Nephron progenitor cell (in vitro differentiated cells): Measurements from ENCODE around the gene CCR9.

ENCODE experiments used
- DNase-seq: peaks from one replicate; pipeline ENCODE4 v3.0.0; 2021
- H3K27ac Mint-ChIP-seq: 2 replicates; pipeline ENCODE4 v1.8.0; 2021; ENCODE audit warnings: mild to moderate bottlenecking, moderate library complexity, mixed read lengths
- H3K27me3 Mint-ChIP-seq: 2 replicates; pipeline ENCODE4 v1.8.0; 2021; ENCODE audit warnings: mild to moderate bottlenecking, low read depth, mixed read lengths; ENCODE audit not compliant: poor library complexity
- H3K36me3 Mint-ChIP-seq: 2 replicates; pipeline ENCODE4 v1.8.0; 2021; ENCODE audit warnings: low read depth, mixed read lengths
- H3K4me1 Mint-ChIP-seq: 2 replicates; pipeline ENCODE4 v1.8.0; 2021; ENCODE audit warnings: mixed read lengths
- H3K4me3 Mint-ChIP-seq: 2 replicates; pipeline ENCODE4 v1.8.0; 2021; ENCODE audit warnings: mild to moderate bottlenecking, moderate library complexity, mixed read lengths
- H3K9me3 Mint-ChIP-seq: 2 replicates; pipeline ENCODE4 v1.8.0; 2021; ENCODE audit warnings: mild to moderate bottlenecking, moderate library complexity, mixed read lengths
- TF ChIP-seq, protein P1 (sequence below): fragments of 200-600 bp; sonication (generic); IDR thresholded peaks from 2 replicates; pipeline ENCODE4 v1.5.0; 2021; ENCODE audit warnings: antibody characterized with exemption

Gene CCR9

DNA sequence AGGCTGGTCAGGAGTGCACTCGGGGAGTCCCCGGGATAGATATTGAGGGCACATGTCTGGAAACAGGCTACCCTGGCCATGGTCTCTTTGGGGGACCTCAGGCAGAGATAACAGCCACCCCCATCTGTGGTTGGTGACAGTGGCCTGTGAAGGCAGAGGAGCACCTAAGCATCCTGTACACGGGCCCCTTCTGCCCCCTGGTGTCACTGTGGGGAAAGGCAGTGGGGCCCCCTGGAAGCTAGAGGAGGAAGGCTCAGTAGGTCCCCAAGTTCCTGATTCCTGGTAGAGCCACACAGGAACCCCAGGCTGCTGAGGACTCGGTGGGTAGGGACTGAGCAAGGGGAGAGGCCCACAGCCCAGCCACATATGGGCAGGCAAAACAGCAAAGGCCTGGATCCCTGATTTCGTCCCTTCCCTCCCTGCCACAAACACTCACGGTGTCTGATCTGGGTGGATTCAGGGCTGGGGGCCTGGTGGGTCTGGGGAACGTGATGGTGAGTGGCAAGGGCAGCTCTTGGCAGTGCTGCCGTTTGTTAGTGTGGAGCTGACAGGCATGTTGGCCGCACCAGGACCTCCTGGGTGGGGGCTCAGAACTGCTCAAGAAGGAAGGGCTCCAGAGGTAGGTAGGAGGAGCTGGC, 42.8 kb downstream of the CCR9 start:
- Mint-ChIP-seq H3K4me1 (no peaks in the 10 kb centered on the region), H3K27ac (no peak overlapping the region), H3K9me3 (no peaks in the 10 kb centered on the region), H3K36me3 (peaks cover 80% of the 10 kb centered on the region), H3K4me3 (no peak overlapping the region), H3K27me3 (peaks cover 3% of the 10 kb centered on the region)
- TF ChIP-seq, protein P1, sequence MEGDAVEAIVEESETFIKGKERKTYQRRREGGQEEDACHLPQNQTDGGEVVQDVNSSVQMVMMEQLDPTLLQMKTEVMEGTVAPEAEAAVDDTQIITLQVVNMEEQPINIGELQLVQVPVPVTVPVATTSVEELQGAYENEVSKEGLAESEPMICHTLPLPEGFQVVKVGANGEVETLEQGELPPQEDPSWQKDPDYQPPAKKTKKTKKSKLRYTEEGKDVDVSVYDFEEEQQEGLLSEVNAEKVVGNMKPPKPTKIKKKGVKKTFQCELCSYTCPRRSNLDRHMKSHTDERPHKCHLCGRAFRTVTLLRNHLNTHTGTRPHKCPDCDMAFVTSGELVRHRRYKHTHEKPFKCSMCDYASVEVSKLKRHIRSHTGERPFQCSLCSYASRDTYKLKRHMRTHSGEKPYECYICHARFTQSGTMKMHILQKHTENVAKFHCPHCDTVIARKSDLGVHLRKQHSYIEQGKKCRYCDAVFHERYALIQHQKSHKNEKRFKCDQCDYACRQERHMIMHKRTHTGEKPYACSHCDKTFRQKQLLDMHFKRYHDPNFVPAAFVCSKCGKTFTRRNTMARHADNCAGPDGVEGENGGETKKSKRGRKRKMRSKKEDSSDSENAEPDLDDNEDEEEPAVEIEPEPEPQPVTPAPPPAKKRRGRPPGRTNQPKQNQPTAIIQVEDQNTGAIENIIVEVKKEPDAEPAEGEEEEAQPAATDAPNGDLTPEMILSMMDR, result peak; percentile 75
- DNase-seq, result peak; percentile 64

DNA sequence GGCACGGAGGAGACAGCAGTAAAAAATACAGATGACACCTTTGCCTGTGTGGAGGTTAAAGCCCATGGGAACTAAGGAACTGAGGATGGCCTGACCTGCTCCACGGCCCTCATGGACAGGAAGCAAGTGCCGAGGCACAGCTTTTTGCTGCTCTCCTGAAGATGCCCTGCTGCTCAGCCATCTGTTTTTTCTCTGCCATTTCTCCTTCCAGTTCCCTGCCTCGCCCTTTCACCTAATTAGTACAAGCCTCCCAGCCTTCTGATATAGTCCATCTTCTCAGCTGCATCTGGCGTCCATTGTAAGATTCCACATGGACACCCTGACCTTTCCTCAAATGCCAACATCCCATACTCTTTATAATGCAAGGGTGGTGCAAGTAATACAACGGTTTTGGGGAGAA, 45.2 kb downstream of the CCR9 start:
- H3K9me3 Mint-ChIP-seq, result no peaks in the 10 kb centered on the region
- peaks cover under 1% of the 10 kb centered on the region for H3K27me3 Mint-ChIP-seq
- no peak overlapping the region for H3K27ac Mint-ChIP-seq
- TF ChIP-seq, protein P1, result no peak
- DNase-seq, result no peak
- H3K4me1 Mint-ChIP-seq, result no peaks in the 10 kb centered on the region
- peaks cover 82% of the 10 kb centered on the region for H3K36me3 Mint-ChIP-seq
- no peak overlapping the region for H3K4me3 Mint-ChIP-seq

DNA sequence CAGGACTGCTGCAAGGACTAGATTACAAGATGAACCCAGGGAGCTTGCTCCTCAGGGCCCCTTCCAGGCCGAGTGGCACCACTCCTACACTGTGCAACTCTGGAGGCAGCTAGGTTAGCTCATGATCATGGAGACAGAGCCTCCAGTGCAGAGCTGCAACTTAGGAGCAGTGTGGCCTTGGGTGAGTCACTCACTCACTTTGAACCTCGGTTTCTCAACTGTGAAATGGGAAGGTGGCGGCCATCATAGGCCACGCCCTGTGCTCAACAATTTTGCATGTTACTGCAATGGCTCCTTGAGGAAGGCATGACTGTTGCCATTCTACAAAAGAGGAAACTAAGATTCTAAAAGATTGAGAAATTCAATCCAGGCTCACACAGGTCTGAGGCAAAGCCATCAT, 45.8 kb downstream of the CCR9 start:
- no peaks in the 10 kb centered on the region for H3K27me3 Mint-ChIP-seq
- H3K9me3 Mint-ChIP-seq, result no peaks in the 10 kb centered on the region
- H3K4me3 Mint-ChIP-seq, result no peak overlapping the region
- H3K36me3 Mint-ChIP-seq, result peaks cover 76% of the 10 kb centered on the region
- DNase-seq, result no peak
- no peaks in the 10 kb centered on the region for H3K4me1 Mint-ChIP-seq
- H3K27ac Mint-ChIP-seq, result no peak overlapping the region
- TF ChIP-seq, protein P1, result no peak

DNA sequence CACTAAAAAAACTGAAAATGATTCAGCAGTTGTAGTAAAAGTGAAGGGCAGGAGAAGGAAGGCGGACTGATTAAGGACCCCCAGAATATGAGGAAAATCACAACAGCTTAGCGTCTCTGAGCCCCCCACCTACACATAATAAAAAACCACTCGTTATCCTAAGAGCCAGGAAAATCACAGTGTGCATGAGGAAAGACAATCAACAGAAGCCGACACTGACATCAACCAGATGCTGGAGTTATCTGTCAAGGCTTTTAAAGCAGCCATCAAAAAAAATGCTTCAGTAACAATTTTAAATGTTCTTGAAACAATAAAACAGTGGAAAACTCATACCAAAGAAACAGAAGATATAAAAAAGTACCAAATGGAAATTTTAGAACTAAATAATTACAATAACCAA, 47.2 kb downstream of the CCR9 start:
- Mint-ChIP-seq H3K4me1 (no peaks in the 10 kb centered on the region), H3K27me3 (no peaks in the 10 kb centered on the region), H3K9me3 (no peaks in the 10 kb centered on the region), H3K36me3 (peaks cover 61% of the 10 kb centered on the region), H3K27ac (no peak overlapping the region), H3K4me3 (no peak overlapping the region)
- TF ChIP-seq, protein P1, result no peak
- no peak for DNase-seq

DNA sequence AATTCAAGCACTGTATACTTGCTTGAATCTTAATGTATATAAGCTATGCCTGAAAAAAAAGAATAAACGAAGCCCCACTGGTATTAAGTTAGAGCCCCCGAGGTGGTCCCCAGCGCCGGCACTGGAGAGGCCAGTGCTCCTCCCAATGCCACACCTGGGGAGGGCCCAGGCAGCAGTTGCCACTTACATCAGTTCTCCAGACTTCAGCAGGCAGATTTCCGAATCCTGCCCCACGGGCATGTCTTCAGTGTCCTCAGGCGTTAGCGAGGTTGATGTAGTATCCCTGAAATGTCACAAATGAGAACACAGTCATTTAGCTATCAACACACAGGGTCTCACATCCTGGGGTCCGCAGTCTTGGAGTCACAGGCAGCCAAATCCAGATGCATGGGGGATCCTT, 49.9 kb downstream of the CCR9 start:
- H3K4me1 Mint-ChIP-seq, result no peaks in the 10 kb centered on the region
- no peak overlapping the region for H3K27ac Mint-ChIP-seq
- H3K9me3 Mint-ChIP-seq, result no peaks in the 10 kb centered on the region
- peaks cover 57% of the 10 kb centered on the region for H3K36me3 Mint-ChIP-seq
- no peak for DNase-seq
- TF ChIP-seq, protein P1, result no peak
- H3K4me3 Mint-ChIP-seq, result no peak overlapping the region
- H3K27me3 Mint-ChIP-seq, result no peaks in the 10 kb centered on the region

DNA sequence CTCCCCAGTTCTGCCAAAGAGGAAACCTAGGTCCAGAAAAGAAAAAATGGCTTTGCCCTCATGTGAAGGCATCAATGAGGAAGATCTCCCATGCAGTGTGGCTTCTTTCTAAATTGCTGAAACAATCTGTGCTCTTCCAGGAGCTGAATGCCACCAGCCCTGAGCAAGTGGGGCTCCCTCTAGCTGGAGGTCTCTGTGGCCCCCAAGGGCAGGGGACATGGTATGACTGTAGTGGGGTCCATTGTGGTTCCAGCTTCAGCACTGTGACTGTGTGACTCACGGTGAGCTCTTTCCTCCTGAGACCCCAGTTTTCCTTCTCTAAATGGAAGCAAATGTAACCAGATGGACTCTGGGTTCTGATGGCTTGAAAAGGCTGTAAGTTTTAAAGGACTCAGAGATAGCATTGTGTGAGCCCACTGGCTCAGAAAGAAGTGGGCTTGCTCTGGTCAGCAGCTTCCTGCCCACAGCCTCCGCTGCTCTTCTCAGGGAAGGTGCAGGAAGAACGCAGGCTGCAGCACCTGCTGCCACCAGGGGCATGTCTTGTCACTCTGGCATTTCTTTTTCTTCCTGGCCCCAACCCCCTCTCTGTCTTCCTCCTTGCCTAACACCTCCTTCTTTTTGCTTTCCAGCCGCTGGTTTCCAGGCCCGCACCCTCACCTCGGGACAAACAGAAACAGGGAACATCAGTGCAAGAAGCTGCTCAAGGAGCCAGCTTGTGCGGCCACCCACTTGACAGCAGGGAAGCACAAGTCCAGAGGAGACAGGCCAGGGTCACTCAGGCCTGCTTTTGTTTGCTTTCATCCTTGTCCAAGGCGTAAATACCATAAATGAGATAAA, 51.1 kb downstream of the CCR9 start:
- Mint-ChIP-seq H3K9me3 (no peaks in the 10 kb centered on the region), H3K4me1 (no peaks in the 10 kb centered on the region), H3K27ac (peak overlapping the region; percentile 27), H3K4me3 (no peak overlapping the region), H3K36me3 (peaks cover 49% of the 10 kb centered on the region), H3K27me3 (no peaks in the 10 kb centered on the region)
- DNase-seq, result no peak
- TF ChIP-seq, protein P1, result no peak
